BJ (cell line): Measurements from ENCODE around the gene SYT9. TPM values are rescaled to one million over a fixed set of nuclear protein-coding genes. Genes with fewer than 3 reads are reported as not detected.
"Not testable (repeated sequence)": the region's sequence is repeated elsewhere in the genome, so short reads cannot be mapped to it uniquely, and the experiment has no call there.

Source experiments
- CTCF ChIA-PET: fragments of 350-600 bp; formaldehyde crosslinking; extraction: SDS; loops from one replicate; lab custom pipeline; 2021; ENCODE audit warnings: antibody characterized with exemption, inconsistent platforms; lab: Yijun Ruan, JAX
- POLR2A ChIA-PET: fragments of 300-600 bp; sonication (Branson Sonifier 250); formaldehyde crosslinking; extraction: SDS; loops from one replicate; lab custom pipeline; 2021; ENCODE audit warnings: antibody characterized with exemption; lab: Charles Lee
- DNase-seq: peaks from one replicate; pipeline ENCODE4 v3.0.0-alpha.2; 2011; ENCODE audit warnings: low read depth
- H3K27me3 ChIP-seq: 2 replicates; pipeline ENCODE4 v1.6.0; 2011; ENCODE audit warnings: low read length; ENCODE audit not compliant: control insufficient read depth, insufficient read depth
- H3K36me3 ChIP-seq: 2 replicates; pipeline ENCODE4 v1.5.1; 2011; ENCODE audit warnings: low read length; ENCODE audit not compliant: control insufficient read depth, insufficient read depth
- H3K4me3 ChIP-seq: 2 replicates; pipeline ENCODE4 v1.5.1; 2011; ENCODE audit warnings: low read depth, mild to moderate bottlenecking, control low read depth, low read length
- CTCF ChIP-seq: IDR thresholded peaks from 2 replicates; pipeline ENCODE4 v1.5.1; 2011; ENCODE audit warnings: low read depth, mild to moderate bottlenecking, control low read depth, inconsistent platforms, low read length, moderate library complexity; ENCODE audit not compliant: insufficient read depth
- polyA plus RNA-seq: library from polyadenylated mRNA; depleted of rRNA; stranded (reverse); fragments of >200 nt; gene quantifications from 2 replicates; pipeline ENCODE4 v1.2.3, GENCODE V29; 2011; rRNA removed
- small RNA-seq: library from RNA; depleted of rRNA; stranded (forward); fragments of <200 nt; gene quantifications from one replicate; pipeline ENCODE3, GENCODE V24; 2012; ENCODE audit warnings: low replicate concordance, low read depth; ENCODE audit not compliant: insufficient read length

SYT9 gene
- polyA plus RNA-seq, 1 experiment, result not detected

GRCh38 chr11:7515447-7515886 is 263.8 kb downstream of the SYT9 start:
- Histone ChIP-seq H3K27me3 (peaks cover 4% of the 10 kb centered on the region), H3K4me3 (no peak overlapping the region), H3K36me3 (no peaks in the 10 kb centered on the region)
- CTCF ChIA-PET, result interaction anchor here (0.7 to 7.1 kb wide), 6 partner anchors 33 to 179 kb away, joined by 3 to 48 read pairs (median 4); no protein-coding TSS in a partner anchor
- POLR2A ChIA-PET, result no interaction called here
- TF ChIP-seq CTCF, result no peak
- DNase-seq, result no peak

- no peak for TF ChIP-seq CTCF
- Histone ChIP-seq H3K4me3 (no peak overlapping the region), H3K36me3 (no peaks in the 10 kb centered on the region), H3K27me3 (peaks cover 4% of the 10 kb centered on the region)
- ChIA-PET POLR2A (no interaction called here), CTCF (interaction anchor here (1.3 to 7.1 kb wide), 2 partner anchors 31 to 54 kb away, joined by 3 to 48 read pairs; no protein-coding TSS in a partner anchor)
- DNase-seq, result no peak
Measured at GRCh38 chr11:7516475-7516874, 264.8 kb downstream of the SYT9 start.

- H3K36me3 ChIP-seq, POLR2A ChIA-PET, DNase-seq, H3K4me3 ChIP-seq, H3K27me3 ChIP-seq: not testable (repeated sequence)
- CTCF ChIA-PET, result interaction anchor here (7.1 kb wide), 1 partner anchor 52 kb away, joined by 48 read pairs; no protein-coding TSS in a partner anchor
Measured at GRCh38 chr11:7517743-7518142, 266.0 kb downstream of the SYT9 start.

Small RNAs within 50 kb of the gene (small RNA-seq; reads per million reads assigned to genes)
- not detected for gene MIR302E

Other genes starting within 250 kb of the SYT9 start
- 0.75 and 1.8 TPM in 2 replicates for gene ZNF214, start 231.6 kb upstream of the SYT9 start, polyA plus RNA-seq
- gene NLRP14, start 231.4 kb upstream of the SYT9 start, polyA plus RNA-seq, result 0.01 and 0.04 TPM in 2 replicates
- not detected in 2 replicates for gene RBMXL2, start 162.9 kb upstream of the SYT9 start, polyA plus RNA-seq
- gene OLFML1, start 233.6 kb downstream of the SYT9 start, polyA plus RNA-seq, result 0.91 and 1.1 TPM in 2 replicates